H9 (cell line): ENCODE data around the gene STX8. TPM values are rescaled to one million over a fixed set of nuclear protein-coding genes. Genes with fewer than 3 reads are reported as not detected.

Experiments
- DNase-seq: peaks from one replicate; pipeline ENCODE4 v3.0.0-alpha.2; 2017
- H2AFZ ChIP-seq: one replicate; pipeline ENCODE4 v1.6.1; 2013; ENCODE audit warnings: mild to moderate bottlenecking, low read length, control low read depth, moderate library complexity
- H2AK5ac ChIP-seq: 2 replicates; pipeline ENCODE4 v1.6.1; 2013; ENCODE audit warnings: low read length, control low read depth, mixed read lengths; ENCODE audit not compliant: insufficient read length
- H2BK120ac ChIP-seq: one replicate; pipeline ENCODE4 v1.6.1; 2013; ENCODE audit warnings: low read depth, mild to moderate bottlenecking, low read length, control low read depth, inconsistent platforms; ENCODE audit not compliant: poor library complexity, severe bottlenecking
- H2BK12ac ChIP-seq: 2 replicates; pipeline ENCODE4 v1.6.1; 2013; ENCODE audit warnings: low read length, control low read depth, mixed read lengths, low read depth; ENCODE audit not compliant: insufficient read length
- H2BK15ac ChIP-seq: 2 replicates; pipeline ENCODE4 v1.6.1; 2013; ENCODE audit warnings: low read depth, low read length, control low read depth
- H2BK20ac ChIP-seq: one replicate; pipeline ENCODE4 v1.6.1; 2013; ENCODE audit warnings: low read depth, mild to moderate bottlenecking, low read length, control low read depth, inconsistent platforms; ENCODE audit not compliant: poor library complexity, severe bottlenecking
- H2BK5ac ChIP-seq: 2 replicates; pipeline ENCODE4 v1.6.1; 2013; ENCODE audit warnings: low read length, control low read depth, mixed read lengths; ENCODE audit not compliant: insufficient read length
- H3K14ac ChIP-seq: 2 replicates; pipeline ENCODE4 v1.6.1; 2013; ENCODE audit warnings: low read length, control low read depth; ENCODE audit not compliant: insufficient read depth
- H3K18ac ChIP-seq: 2 replicates; pipeline ENCODE4 v1.6.1; 2013; ENCODE audit warnings: low read depth, mild to moderate bottlenecking, mixed read lengths, low read length, control low read depth; ENCODE audit not compliant: insufficient read length
- H3K23ac ChIP-seq: 2 replicates; pipeline ENCODE4 v1.6.1; 2013; ENCODE audit warnings: low read length, control low read depth, mixed read lengths, low read depth; ENCODE audit not compliant: insufficient read length
- H3K23me2 ChIP-seq: 2 replicates; pipeline ENCODE4 v1.6.1; 2013; ENCODE audit warnings: low read depth, mild to moderate bottlenecking, mixed read lengths, low read length, control low read depth; ENCODE audit not compliant: insufficient read length, poor library complexity, severe bottlenecking
- H3K27ac ChIP-seq: 2 replicates; pipeline ENCODE4 v1.5.1; 2013; ENCODE audit warnings: low read length, control low read depth, mixed read lengths, low read depth; ENCODE audit not compliant: insufficient read length
- H3K27me3 ChIP-seq: 2 replicates; pipeline ENCODE4 v1.6.1; 2013; ENCODE audit warnings: low read length, control low read depth, inconsistent platforms; ENCODE audit not compliant: insufficient read depth
- H3K4ac ChIP-seq: 2 replicates; pipeline ENCODE4 v1.6.1; 2013; ENCODE audit warnings: low read depth, mild to moderate bottlenecking, control low read depth, inconsistent platforms, low read length, moderate library complexity
- H3K4me1 ChIP-seq: 2 replicates; pipeline ENCODE4 v1.6.1; 2013; ENCODE audit warnings: low read length, control low read depth, inconsistent platforms; ENCODE audit not compliant: insufficient read depth
- H3K4me2 ChIP-seq: 2 replicates; pipeline ENCODE4 v1.6.1; 2013; ENCODE audit warnings: low read length, control low read depth, mixed read lengths; ENCODE audit not compliant: insufficient read length, insufficient read depth
- H3K56ac ChIP-seq: 2 replicates; pipeline ENCODE4 v1.6.1; 2013; ENCODE audit warnings: low read depth, mild to moderate bottlenecking, mixed read lengths, low read length, control low read depth; ENCODE audit not compliant: insufficient read length
- H3K79me1 ChIP-seq: 2 replicates; pipeline ENCODE4 v1.6.1; 2013; ENCODE audit warnings: low read depth, mild to moderate bottlenecking, moderate library complexity, low read length, control low read depth, inconsistent platforms; ENCODE audit not compliant: insufficient read depth, poor library complexity, severe bottlenecking
- H3K79me2 ChIP-seq: 2 replicates; pipeline ENCODE4 v1.6.1; 2013; ENCODE audit warnings: low read length, control low read depth, inconsistent platforms; ENCODE audit not compliant: insufficient read depth
- H3K9ac ChIP-seq: 2 replicates; pipeline ENCODE4 v1.6.1; 2013; ENCODE audit warnings: low read length, control low read depth, mixed read lengths; ENCODE audit not compliant: insufficient read length; ENCODE audit errors: extremely low read depth
- H3K9me3 ChIP-seq: one replicate; pipeline ENCODE4 v1.6.1; 2013; ENCODE audit warnings: low read depth, low read length, inconsistent platforms; ENCODE audit not compliant: control insufficient read depth
- H3T11ph ChIP-seq: one replicate; pipeline ENCODE4 v1.6.1; 2013; ENCODE audit warnings: mild to moderate bottlenecking, low read length, control low read depth, inconsistent platforms
- H4K20me1 ChIP-seq: one replicate; pipeline ENCODE4 v1.6.1; 2013; ENCODE audit not compliant: control insufficient read depth, insufficient read length, insufficient read depth
- H4K5ac ChIP-seq: 2 replicates; pipeline ENCODE4 v1.6.1; 2013; ENCODE audit warnings: low read depth, mild to moderate bottlenecking, mixed read lengths, low read length, control low read depth; ENCODE audit not compliant: insufficient read length
- H4K8ac ChIP-seq: replicated peaks from 2 replicates; pipeline ENCODE4 v1.6.1; 2013; ENCODE audit warnings: low read length, control low read depth, mixed read lengths, low read depth; ENCODE audit not compliant: insufficient read length
- H4K91ac ChIP-seq: 2 replicates; pipeline ENCODE4 v1.6.1; 2013; ENCODE audit warnings: low read depth, mild to moderate bottlenecking, moderate library complexity, mixed read lengths, low read length, control low read depth; ENCODE audit not compliant: insufficient read length
- H3K27ac Mint-ChIP-seq, 3 experiments: 2 replicates in 2 of 3; 3 replicates in 1 of 3; pipeline ENCODE4 v1.8.0; 2020 to 2021; ENCODE audit warnings: mixed read lengths in 3 of 3, mild to moderate bottlenecking in 1 of 3, moderate library complexity in 1 of 3
- H3K27me3 Mint-ChIP-seq: 2 replicates; pipeline ENCODE4 v1.8.0; 2021; ENCODE audit warnings: low read depth, mild to moderate bottlenecking, moderate library complexity, mixed read lengths
- H3K36me3 Mint-ChIP-seq, 3 experiments: 2 replicates in 2 of 3; 3 replicates in 1 of 3; pipeline ENCODE4 v1.8.0; 2020 to 2021; ENCODE audit warnings: low read depth in 3 of 3, mixed read lengths in 3 of 3; ENCODE audit not compliant: insufficient read depth in 1 of 3
- H3K4me1 Mint-ChIP-seq, 2 experiments: 2 replicates each; pipeline ENCODE4 v1.8.0; 2020; ENCODE audit warnings: mixed read lengths in 2 of 2
- H3K4me3 Mint-ChIP-seq, 2 experiments: 2 replicates in 1 of 2; 3 replicates in 1 of 2; pipeline ENCODE4 v1.8.0; 2020 to 2021; ENCODE audit warnings: mild to moderate bottlenecking in 2 of 2, mixed read lengths in 2 of 2, moderate library complexity in 1 of 2
- H3K9me3 Mint-ChIP-seq, 2 experiments: 2 replicates in 1 of 2; 3 replicates in 1 of 2; pipeline ENCODE4 v1.8.0; 2020; ENCODE audit warnings: mild to moderate bottlenecking in 2 of 2, mixed read lengths in 2 of 2, moderate library complexity in 1 of 2
- WGBS: extraction: QIAGEN DNeasy Blood & Tissue Kit; methylation state at CpG from one replicate; pipeline ENCODE4 v1.1.7; 2013; ENCODE audit warnings: missing lambda C conversion rate, low lambda C conversion rate, mixed read lengths; ENCODE audit not compliant: insufficient read length; ENCODE audit errors: extremely low coverage; 5-methylcytosine and 5-hydroxymethylcytosine counted together
- total RNA-seq: library from RNA; stranded (reverse); gene quantifications from 2 replicates; pipeline ENCODE4 v1.2.1, GENCODE V29; 2021
- TF ChIP-seq, protein P1 (sequence below): fragments of 200-600 bp; sonication (generic); conservative IDR thresholded peaks from 3 replicates; pipeline ENCODE4 v1.8.0; 2021; ENCODE audit warnings: antibody characterized with exemption, mild to moderate bottlenecking

The STX8 gene
- total RNA-seq, 1 experiment from 2014 or later, result 55.1 TPM

DNA sequence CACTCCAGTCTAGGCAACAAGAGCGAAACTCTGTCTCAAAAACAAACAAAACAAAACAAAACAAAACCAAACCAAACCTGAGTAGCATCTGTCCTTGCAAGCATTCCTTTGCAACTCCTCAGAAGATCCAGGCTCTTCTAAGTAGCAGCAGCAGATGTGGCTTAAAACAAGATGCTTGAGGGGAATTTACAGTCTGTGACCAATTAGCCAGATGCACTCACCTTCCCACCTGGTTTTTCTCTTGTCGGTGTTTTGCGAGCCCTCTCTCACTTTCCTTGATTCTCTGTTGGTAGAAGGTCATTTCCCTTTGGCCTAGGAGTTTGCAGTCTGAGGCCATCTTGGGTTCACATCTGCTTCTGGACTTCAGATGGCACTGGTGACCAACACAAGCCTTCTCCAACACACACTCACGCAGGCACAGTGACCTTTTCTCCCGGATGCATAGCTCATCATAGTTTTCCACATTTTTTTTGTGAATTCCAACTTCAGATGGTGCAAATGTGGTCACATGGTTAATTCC, 276.8 kb downstream of the STX8 start:
- peak overlapping the region in 1 of 3 experiments; percentile 83; a peak in 2 of 7 replicates for H3K27ac Mint-ChIP-seq
- Histone ChIP-seq H3K79me1 (no peaks in the 10 kb centered on the region), H3K56ac (no peak overlapping the region), H3K14ac (no peak overlapping the region), H2BK12ac (no peak overlapping the region), H3K79me2 (no peaks in the 10 kb centered on the region), H3K23ac (no peak overlapping the region), H3K9me3 (no peaks in the 10 kb centered on the region), H4K91ac (no peak overlapping the region), H3K27me3 (no peaks in the 10 kb centered on the region), H2BK15ac (no peak overlapping the region), H3K18ac (no peak overlapping the region), H4K20me1 (no peaks in the 10 kb centered on the region), H2AK5ac (no peak overlapping the region), H3T11ph (no peak overlapping the region), H3K4ac (no peak overlapping the region), H3K4me1 (peaks cover 2% of the 10 kb centered on the region; the same call in 1 of the 2 replicates), H3K23me2 (peaks cover 3% of the 10 kb centered on the region), H2AFZ (no peak overlapping the region), H3K4me2 (no peak overlapping the region), H2BK5ac (no peak overlapping the region), H4K5ac (peak overlapping the region; percentile 72), H2BK20ac (no peak overlapping the region), H4K8ac (no peak overlapping the region), H3K27ac (no peak overlapping the region), H3K9ac (no peak overlapping the region), H2BK120ac (no peak overlapping the region)
- peaks cover 0 to 2% of the 10 kb centered on the region in 2 experiments; a peak in 2 of 5 replicates for H3K9me3 Mint-ChIP-seq
- no peaks in the 10 kb centered on the region for H3K4me1 Mint-ChIP-seq
- H3K4me3 Mint-ChIP-seq, result no peak overlapping the region
- no CpG with 5 or more reads among the region's 5 CpGs for WGBS
- no peak for DNase-seq
- H3K36me3 Mint-ChIP-seq, result no peaks in the 10 kb centered on the region; a peak in 2 of 7 replicates
- TF ChIP-seq, protein P1, sequence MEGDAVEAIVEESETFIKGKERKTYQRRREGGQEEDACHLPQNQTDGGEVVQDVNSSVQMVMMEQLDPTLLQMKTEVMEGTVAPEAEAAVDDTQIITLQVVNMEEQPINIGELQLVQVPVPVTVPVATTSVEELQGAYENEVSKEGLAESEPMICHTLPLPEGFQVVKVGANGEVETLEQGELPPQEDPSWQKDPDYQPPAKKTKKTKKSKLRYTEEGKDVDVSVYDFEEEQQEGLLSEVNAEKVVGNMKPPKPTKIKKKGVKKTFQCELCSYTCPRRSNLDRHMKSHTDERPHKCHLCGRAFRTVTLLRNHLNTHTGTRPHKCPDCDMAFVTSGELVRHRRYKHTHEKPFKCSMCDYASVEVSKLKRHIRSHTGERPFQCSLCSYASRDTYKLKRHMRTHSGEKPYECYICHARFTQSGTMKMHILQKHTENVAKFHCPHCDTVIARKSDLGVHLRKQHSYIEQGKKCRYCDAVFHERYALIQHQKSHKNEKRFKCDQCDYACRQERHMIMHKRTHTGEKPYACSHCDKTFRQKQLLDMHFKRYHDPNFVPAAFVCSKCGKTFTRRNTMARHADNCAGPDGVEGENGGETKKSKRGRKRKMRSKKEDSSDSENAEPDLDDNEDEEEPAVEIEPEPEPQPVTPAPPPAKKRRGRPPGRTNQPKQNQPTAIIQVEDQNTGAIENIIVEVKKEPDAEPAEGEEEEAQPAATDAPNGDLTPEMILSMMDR, result no peak
- no peaks in the 10 kb centered on the region for H3K27me3 Mint-ChIP-seq
